Epithelial cell of prostate (primary cell): ENCODE measurements around the gene SRP14.
"Not testable (repeated sequence)": the region's sequence is repeated elsewhere in the genome, so short reads cannot be mapped to it uniquely, and the experiment has no call there.

Experiments used
- DNase-seq: peaks from one replicate; pipeline ENCODE4 v3.0.0-alpha.2; 2011; ENCODE audit warnings: low read depth, low spot score
- H3K27ac ChIP-seq: fragments of 450-650 bp; 2 replicates; pipeline ENCODE4 v1.5.1; 2017; ENCODE audit warnings: mild to moderate bottlenecking

Gene SRP14

GRCh38 chr15:40038638-40039543, at the start of gene SRP14:
TSS of gene SRP14 (minus strand) at chr15:40039181. CDS start at chr15:40039116, 65 bp downstream.
- H3K27ac ChIP-seq: peak within 1 kb of the TSS; percentile 86
- peak; percentile 39 for DNase-seq

GRCh38 chr15:40087991-40088928, 49.3 kb upstream of the SRP14 start:
- DNase-seq: no peak
- no peak overlapping the region for H3K27ac ChIP-seq

DNA sequence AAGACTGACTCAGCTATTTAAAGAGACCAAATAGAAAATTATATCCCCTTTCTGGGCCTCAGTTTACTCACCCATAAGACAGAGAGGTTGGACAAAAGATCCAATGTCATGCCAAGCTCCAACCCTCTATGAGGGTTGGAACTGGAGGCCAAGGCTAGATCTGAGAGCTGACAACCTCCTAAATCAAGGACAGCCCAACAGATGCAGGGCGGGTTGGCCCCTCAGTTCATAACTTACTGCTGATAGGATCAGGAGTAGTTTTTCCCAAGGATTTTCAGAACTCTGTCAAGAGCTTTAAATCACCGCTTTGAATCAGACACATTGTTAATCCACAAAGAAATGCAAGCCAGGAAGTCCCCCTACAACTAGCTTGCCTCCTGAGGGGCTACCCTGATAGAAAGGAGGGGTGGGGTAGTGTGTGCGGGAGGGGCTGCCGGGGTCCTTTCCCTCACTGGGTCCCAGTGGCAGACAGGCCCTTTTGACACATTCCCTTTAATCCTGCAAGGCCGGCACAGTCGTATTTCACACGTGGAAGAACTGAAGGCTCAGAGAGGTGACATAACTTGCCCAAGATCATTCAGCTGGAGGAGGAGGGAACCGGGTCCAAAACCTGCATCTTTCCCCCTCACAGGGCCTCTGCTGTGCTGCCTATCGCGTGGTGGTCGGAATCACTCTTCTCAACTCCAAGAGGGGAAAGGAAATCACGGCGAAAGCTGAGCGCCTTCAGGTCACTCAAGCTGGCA, 48.3 kb upstream of the SRP14 start:
- no peak for DNase-seq
- no peak overlapping the region for H3K27ac ChIP-seq

DNA sequence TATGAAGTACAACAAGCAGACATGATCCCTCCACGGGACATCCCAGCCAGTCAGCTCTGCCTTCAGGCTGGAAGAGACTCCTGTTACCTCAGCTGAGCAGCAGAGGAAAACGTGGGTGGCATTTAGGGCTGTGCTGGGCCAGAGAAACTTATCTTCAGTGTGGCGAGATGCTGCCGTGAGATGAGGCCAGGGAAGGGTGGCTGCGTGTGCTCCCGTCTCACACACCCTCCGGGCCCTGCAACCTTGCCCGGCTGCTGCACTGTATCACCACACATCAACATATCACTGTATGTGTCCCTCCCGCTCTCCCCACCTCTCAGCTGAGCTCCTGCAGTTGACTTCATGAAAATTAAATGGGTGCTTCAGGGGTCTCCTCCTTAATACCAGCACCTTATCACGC, 46.3 kb upstream of the SRP14 start:
- no peak overlapping the region for H3K27ac ChIP-seq
- DNase-seq: no peak

DNA sequence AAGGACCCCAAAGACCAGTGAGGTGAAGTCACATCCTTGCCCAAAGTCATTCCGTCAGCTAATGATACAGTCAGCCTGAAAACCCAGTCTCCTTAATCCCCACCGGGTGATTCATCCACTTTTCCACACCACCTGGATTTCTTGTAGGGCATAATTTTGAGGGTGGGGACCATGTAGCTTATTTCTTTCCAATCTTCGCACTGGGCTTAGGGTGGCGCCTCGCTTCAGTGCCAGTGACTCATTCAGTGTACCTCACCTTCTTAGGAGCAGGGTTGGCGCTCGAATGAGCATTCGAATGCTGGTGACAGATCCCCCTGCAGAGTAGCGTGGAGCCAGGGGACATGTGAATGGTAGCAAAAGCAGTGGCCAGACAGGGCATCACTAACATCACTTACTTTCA, 45.7 kb upstream of the SRP14 start:
- no peak overlapping the region for H3K27ac ChIP-seq
- DNase-seq: no peak

- no peak overlapping the region for H3K27ac ChIP-seq
These were observed 43.4 kb upstream of the SRP14 start for GRCh38 chr15:40082195-40082883.

GRCh38 chr15:40081691-40082194, 42.8 kb upstream of the SRP14 start:
- no peak for DNase-seq
- no peak overlapping the region for H3K27ac ChIP-seq

More at GRCh38 chr15:40082195-40082883, 43.4 kb upstream of the SRP14 start:
- DNase-seq: no peak

DNA sequence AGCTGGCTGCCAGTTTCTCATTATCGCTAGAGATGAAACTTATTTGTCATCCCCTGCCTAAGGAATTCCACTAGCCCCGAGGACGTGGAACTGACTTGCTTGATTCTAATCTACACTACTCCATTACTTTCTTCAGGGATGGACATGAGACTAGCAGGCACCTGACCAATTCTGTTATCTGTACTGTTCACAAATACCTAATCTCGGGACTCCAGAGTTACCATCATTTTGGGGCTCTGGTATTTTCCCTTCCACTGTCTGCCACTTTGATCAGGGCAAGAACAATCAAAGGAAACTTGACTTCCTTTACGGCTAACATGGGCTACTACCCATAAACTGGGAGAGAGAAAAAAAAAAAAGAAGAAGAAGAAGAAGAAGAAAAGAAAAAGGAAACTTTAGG, 41.9 kb upstream of the SRP14 start:
- no peak for DNase-seq
- H3K27ac ChIP-seq: no peak overlapping the region

GRCh38 chr15:40080104-40080503, 41.1 kb upstream of the SRP14 start:
- no peak for DNase-seq
- no peak overlapping the region for H3K27ac ChIP-seq

DNA sequence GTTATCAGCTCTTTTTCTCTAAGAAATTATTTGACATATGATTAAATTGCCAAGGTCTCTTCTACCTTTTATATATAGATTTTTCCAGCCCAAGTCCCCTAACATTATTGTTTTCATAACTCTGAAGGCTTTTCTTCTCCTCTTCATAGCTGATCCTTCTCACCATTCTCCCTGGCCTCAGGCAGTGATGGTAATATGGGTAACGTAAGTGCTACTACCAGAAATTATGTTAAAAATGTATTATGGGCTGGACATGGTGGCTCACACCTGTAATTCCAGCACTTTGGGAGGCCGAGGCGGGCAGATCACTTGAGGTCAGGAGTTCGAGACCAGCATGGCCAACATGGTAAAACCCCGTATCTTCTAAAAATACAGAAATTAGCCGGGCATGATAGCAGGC, 40.5 kb upstream of the SRP14 start:
- no peak for DNase-seq
- H3K27ac ChIP-seq: no peak overlapping the region

- DNase-seq: no peak
- no peak overlapping the region for H3K27ac ChIP-seq
These were observed 36.5 kb upstream of the SRP14 start for GRCh38 chr15:40075298-40076044.

GRCh38 chr15:40074656-40075055, 35.7 kb upstream of the SRP14 start:
- H3K27ac ChIP-seq, DNase-seq: not testable (repeated sequence)

GRCh38 chr15:40073716-40074490, 34.9 kb upstream of the SRP14 start:
- not testable (repeated sequence) for H3K27ac ChIP-seq, DNase-seq

GRCh38 chr15:40072216-40072990, 33.4 kb upstream of the SRP14 start:
- no peak overlapping the region for H3K27ac ChIP-seq
- no peak for DNase-seq

- no peak overlapping the region for H3K27ac ChIP-seq
- no peak for DNase-seq
These were observed 31.7 kb upstream of the SRP14 start for GRCh38 chr15:40070608-40071218.

DNA sequence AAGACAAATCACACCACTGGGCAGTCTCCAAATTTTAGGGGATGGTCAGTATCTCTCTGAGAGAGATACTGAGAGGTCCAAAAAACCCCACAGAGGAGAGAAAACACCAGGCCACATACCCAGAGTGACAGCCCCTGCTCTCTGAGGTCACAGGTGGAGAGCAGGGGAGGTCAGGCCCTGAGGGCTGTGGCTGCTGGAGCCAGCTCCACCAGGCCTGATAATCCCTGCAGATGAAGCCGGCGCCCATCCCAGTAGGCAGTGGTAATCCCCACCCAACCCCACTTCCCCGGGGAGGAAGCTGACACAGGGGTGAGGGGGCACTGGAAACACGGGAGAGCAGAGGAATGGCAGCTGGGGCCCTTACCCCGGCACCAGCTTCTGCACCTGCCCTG, 31.2 kb upstream of the SRP14 start:
- no peak overlapping the region for H3K27ac ChIP-seq
- no peak for DNase-seq
